GM08714 (cell line): ENCODE measurements around the gene ZMIZ1.

Experiments used
- H3K4me3 ChIP-seq: fragments of 200-500 bp; sonication (Bioruptor generic); 2 replicates; pipeline ENCODE4 v1.5.1; 2014; ENCODE audit warnings: mild to moderate bottlenecking, low read length, inconsistent platforms
- ZNF274 ChIP-seq: IDR thresholded peaks from 2 replicates; pipeline ENCODE4 v1.6.1; 2012; ENCODE audit warnings: mild to moderate bottlenecking, low read depth, low read length

Gene ZMIZ1

DNA sequence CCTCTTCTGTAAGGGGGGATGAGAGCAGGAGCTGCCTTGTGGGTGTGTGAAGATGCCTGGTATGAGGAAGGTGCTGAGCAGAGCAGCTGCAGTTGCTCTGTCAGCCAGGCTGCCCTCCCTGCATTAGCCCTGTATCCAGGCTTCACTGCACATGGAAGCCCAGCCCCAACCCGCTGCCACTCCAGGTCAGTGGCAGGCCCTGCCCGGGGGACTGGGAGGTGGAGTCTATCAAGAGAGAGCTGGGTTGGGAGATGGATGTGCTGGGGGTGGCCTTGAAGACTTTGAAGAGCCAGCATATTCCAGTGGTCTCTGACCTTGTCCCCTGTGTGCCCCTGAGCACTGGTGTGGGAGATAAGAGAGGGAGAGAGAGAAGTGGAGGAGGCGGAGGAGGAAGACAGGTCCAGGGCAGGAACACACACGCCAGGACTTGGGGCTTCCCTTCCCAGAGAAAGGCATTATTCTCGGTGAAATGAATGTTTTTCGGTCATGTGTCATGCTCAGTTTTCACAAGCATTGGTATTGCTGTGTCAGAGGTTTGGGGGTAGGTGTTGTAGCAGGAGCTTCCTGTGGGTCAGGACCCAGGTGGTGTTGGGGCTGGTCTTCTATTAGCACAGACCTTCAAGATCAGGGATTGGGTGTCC is 281.1 kb downstream of the ZMIZ1 start:
- no peak overlapping the region for H3K4me3 ChIP-seq
- TF ChIP-seq ZNF274: no peak

DNA sequence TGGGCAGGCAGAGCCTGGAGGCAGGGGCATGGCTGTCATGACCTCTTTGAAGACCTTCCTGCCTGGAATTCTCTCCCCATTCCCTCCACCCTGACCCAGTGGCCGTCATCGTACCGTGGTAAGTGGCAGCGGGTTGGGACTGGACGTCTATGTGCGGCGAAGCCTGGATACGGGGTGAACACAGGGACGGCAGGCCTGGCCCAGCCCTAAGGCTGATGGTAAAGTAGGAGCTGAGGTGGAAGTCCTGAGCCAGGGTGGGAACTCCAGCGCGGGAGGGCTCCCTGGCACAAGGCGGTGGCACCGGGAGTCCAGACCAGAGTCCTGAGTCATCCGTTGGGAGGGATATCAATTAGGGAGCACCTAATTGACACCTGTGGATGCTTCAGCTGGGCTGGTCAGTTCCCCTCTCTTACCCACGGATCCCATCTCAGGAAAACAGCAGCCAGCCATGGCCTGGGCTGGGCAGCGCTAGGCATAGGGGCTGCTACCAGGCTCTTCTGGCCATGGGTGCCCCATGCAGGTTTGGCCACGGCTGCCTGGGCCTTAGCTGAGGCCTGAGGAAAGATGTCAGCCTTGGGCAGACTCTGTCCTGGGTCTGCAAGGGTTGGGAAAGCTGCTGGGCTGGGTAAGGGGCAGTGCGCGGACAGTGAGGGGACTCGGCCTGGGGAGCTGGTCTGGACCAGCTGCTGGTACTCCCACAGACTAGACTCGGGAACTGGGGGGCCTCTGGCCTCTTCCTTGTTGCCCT is 281.8 kb downstream of the ZMIZ1 start:
- no peak for TF ChIP-seq ZNF274
- H3K4me3 ChIP-seq: no peak overlapping the region

DNA sequence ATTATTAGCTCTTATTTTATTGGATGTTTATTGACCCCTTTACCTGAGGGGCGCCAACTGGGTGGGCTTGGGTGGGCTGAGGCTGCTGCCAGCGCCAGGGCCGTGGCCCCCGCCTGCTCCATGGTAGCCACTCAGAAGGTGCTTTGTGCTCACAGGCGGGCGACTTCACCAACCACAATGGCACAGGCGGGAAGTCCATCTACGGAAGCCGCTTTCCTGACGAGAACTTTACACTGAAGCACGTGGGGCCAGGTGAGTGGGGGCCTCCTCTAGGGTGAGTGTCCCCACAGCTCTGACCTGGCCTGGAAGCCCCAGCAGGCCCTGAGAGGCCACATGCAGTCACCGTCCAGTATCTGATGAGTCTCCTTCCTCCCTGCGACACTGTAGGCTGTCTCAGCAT is 282.6 kb downstream of the ZMIZ1 start:
- no peak for TF ChIP-seq ZNF274
- no peak overlapping the region for H3K4me3 ChIP-seq

DNA sequence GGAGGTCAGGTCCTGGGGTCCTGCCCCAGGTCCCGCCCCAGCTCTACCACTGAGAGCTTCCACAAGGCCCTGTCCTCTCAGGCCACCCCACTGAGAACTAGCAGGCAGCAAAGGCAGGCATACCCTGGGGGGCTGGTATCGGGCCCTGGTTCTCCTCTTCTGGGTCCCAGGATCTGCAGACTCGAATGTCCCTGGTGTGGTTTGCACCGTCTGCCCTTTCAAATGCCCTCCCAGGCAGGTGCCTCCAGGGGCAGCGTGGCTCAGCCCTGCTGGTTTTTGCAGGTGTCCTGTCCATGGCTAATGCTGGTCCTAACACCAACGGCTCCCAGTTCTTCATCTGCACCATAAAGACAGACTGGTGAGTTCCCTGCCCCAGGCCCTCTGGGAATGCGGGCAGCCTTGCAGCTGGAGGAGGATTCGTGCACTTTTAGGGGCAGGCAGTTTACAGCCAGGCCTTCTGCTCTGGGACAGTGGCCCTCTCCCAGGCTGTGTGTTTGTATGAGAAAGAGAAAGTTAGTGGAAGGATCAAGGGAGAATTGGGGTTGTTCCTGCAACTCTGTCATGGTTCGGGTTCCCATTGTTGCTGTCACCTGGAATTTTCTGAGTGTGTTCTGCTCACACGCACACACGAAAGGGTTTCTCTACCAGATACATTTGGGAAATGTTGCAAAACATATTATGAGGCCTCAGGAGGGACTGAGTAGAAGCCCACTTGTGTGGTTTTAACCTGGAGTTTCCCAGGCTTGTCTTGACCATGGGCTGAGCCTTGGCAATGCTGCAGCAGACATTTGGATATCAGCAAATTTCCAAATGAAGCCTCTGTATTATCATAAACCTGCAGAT is 283.5 kb downstream of the ZMIZ1 start:
- H3K4me3 ChIP-seq: no peak overlapping the region
- TF ChIP-seq ZNF274: no peak

DNA sequence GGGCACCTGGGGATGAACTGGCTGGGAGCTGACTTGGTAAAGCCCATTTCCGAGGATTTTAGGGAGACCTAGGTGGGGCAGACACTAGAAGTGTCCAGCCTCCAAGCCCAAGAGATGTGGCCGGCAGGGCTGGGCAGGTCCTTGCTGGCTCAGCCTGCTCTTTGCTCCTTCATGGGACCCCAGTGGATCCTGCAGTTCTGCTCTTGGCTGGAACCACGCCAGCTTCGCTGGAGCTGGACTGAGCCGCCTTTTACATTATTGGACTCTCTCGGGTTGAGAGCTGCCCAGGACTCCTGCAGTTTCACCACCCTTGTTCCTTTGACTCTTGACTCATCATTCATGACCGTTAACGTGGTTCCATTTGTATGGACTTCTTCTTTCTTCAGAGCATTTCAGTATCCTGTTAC is 284.2 kb downstream of the ZMIZ1 start:
- TF ChIP-seq ZNF274: no peak
- H3K4me3 ChIP-seq: no peak overlapping the region

DNA sequence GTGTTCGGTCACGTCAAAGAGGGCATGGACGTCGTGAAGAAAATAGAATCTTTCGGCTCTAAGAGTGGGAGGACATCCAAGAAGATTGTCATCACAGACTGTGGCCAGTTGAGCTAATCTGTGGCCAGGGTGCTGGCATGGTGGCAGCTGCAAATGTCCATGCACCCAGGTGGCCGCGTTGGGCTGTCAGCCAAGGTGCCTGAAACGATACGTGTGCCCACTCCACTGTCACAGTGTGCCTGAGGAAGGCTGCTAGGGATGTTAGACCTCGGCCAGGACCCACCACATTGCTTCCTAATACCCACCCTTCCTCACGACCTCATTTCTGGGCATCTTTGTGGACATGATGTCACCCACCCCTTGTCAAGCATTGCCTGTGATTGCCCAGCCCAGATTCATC is 285.0 kb downstream of the ZMIZ1 start:
- TF ChIP-seq ZNF274: no peak
- H3K4me3 ChIP-seq: no peak overlapping the region

DNA sequence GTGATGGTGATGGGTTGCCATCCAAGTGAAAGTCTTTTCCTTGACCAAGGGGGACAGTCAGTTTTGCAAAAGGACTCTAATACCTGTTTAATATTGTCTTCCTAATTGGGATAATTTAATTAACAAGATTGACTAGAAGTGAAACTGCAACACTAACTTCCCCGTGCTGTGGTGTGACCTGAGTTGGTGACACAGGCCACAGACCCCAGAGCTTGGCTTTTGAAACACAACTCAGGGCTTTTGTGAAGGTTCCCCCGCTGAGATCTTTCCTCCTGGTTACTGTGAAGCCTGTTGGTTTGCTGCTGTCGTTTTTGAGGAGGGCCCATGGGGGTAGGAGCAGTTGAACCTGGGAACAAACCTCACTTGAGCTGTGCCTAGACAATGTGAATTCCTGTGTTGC is 285.4 kb downstream of the ZMIZ1 start:
- no peak overlapping the region for H3K4me3 ChIP-seq

DNA sequence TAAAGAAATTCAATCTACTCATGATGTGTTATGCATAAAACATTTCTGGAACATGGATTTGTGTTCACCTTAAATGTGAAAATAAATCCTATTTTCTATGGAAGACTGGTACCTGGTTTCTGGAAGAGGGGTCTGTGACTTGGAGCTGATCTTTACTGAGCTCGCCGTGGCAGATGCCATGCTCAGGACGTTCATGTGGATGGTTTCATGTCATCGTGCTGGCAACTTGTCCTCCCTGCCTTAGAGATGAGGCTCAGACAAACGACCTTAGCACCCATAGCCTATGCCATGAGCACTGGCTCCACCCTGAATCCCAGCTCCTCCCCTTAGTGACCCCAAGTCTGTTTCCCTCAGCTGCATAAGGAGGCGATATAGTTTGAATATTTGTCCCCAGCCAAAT is 285.8 kb downstream of the ZMIZ1 start:
- H3K4me3 ChIP-seq: no peak overlapping the region
- TF ChIP-seq ZNF274: no peak

More for the DNA sequence above, 285.4 kb downstream of the ZMIZ1 start:
- TF ChIP-seq ZNF274: no peak

DNA sequence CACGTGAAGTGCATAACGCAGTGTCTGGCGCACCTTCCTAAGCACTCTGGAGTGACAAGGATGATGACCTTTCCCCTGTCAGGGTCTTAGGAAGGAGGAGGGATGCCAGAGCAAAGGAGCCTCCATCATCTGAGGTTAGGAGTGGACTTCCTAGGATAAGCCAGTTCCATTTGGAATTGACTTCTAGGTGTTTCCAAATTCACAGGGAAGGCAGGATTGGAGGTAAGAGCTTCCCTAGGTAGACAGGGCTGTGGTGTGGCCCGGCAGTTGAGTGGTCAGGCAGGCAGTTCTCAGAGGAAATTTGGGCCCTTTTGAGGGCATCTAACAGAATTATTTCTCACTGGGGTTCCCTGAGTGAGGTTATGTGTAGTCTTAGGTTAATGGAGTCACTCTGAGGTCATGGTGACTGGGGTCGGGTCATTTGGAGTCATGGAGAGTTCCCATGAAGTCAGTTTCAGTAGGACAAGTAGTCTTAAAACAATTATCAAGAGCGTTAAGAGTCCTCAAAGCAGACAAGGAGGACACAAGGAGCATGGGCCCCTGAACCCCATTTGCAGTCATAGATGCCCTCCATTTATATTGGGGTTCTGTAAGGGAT is 286.8 kb downstream of the ZMIZ1 start:
- no peak for TF ChIP-seq ZNF274
- no peak overlapping the region for H3K4me3 ChIP-seq

DNA sequence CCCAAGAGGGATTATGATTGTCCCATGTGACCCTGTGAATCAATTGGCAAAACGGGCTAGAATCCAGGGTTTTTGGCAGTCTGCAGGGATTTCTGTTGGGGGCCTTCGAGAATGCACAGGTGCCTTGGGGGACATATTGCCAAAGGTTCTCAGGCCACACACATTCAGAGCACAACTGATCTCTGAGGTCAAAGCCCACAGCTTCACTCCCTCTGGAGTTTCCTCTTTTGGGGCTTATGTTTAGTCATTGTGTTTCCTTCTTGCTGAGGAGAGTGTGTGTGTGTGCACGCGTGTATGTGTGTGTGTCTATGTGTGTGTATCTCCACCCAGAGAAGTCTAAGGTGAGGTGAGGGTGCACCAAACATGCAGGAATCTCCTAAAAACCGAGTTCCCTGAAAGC is 287.3 kb downstream of the ZMIZ1 start:
- no peak overlapping the region for H3K4me3 ChIP-seq
- no peak for TF ChIP-seq ZNF274

DNA sequence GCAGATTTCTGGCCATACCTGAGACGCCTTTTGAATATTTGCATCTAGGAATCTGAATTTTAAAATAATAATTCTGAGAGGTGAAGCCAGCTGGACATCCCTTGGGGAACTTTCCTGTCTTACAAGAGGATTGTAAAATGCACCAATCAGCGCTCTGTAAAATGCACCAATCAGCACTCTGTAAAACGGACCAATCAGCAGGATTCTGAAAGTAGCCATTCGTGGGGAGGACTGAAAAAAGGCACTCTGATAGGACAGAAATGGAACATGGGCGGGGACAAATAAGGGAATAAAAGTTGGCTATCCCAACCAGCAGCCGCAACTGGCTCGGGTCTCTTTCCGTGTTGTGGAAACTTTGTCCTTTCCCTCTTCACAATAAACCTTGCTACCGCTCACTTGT is 288.4 kb downstream of the ZMIZ1 start:
- TF ChIP-seq ZNF274: no peak
- no peak overlapping the region for H3K4me3 ChIP-seq

DNA sequence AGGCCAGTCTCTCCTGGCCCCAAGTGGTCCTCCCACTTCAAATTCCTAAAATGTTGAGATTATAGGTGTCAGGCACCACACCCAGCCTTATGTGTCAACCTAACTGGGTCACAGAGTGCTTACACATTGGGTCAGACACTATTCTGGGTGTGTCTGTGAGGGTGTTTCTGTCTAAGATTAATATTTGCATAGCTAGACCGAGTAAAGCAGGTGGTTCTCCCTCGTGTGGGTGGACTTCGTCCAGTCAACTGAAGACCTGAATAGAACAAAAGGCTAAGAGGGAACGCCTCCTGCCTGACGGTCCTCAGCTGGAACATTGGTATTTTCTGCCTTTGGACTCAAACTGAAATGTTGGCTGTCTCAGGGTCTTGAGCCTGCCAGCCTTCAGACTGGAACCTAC is 290.0 kb downstream of the ZMIZ1 start:
- TF ChIP-seq ZNF274: no peak

DNA sequence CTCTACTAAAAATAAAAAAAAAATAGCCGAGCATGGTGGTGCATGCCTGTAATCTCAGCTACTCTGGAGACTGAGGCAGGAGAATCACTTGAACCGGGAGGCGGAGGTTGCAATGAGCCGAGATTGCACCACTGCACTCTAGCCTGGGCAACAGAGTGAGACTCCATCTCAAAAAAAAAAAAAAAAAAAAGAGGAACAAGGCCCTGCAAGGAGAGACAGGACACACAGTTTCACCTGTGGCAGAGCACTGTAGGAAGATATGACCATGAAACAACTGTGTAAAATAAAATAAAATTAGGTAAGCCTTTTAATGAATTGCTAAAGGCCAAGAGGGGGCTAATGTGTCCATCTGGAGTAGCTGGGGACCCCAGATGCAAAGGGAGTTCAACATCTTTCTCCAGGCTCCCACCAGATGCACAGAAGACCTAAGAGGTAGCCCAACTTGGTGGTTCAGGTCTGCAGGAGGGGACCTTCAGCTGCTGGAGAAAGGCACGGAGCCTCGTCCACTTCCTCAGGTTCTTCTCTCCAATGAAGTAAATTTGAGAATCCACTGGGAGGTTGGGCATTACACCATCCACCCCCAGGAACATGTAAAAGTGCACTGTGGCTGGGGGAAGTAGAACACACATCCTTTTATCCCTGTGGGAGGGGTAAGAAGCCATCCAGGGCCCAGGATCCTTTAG is 291.2 kb downstream of the ZMIZ1 start:
- no peak overlapping the region for H3K4me3 ChIP-seq
- no peak for TF ChIP-seq ZNF274

More for the DNA sequence above, 290.0 kb downstream of the ZMIZ1 start:
- H3K4me3 ChIP-seq: no peak overlapping the region

DNA sequence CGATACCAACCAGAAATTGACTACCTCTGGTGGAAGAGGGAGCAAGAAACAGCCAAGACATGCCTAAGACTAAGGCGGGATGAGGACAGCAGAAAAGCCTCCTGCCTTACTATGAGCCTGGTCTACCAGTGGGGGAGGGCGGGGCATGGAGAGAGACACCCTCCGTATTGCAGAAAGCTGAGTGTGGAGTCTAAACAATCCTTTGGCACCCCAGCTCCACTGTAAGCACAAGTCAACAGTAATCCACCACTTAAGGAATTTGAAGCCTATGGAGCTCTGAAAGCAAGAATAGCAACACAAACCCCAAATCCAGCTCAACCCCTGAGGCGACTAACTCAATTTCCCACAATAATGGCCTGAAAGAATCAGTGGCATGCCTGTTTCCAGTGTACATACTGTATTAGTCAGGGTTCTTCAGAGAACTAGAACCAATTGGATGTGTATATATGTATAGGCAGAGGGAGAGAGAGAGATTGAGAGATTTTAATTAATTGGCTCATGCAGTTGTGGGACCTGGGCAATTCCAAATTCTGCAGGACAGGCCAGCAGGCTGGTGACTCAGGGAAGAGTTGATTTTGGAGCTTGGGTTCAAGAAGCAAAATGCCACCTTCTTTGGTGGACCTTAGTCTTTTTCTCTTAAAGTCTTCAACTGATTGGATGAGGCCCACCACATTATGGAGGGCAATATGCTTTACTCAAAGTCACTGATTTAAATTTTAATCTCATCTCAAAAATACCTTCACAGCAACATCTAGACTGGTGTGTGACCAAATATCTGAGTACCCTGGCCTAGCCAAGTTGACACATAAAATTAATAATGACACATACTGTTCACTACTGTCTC is 292.0 kb downstream of the ZMIZ1 start:
- TF ChIP-seq ZNF274: no peak
- no peak overlapping the region for H3K4me3 ChIP-seq
